Activated CD8-positive, alpha-beta memory T cell treated with anti-CD3 and anti-CD28 coated beads for 24 hours (primary cell): ENCODE data around the gene LRR1.

Source experiments
- DNase-seq: peaks from one replicate; pipeline ENCODE4 v3.0.0-alpha.2; 2020

Gene LRR1, protein sequence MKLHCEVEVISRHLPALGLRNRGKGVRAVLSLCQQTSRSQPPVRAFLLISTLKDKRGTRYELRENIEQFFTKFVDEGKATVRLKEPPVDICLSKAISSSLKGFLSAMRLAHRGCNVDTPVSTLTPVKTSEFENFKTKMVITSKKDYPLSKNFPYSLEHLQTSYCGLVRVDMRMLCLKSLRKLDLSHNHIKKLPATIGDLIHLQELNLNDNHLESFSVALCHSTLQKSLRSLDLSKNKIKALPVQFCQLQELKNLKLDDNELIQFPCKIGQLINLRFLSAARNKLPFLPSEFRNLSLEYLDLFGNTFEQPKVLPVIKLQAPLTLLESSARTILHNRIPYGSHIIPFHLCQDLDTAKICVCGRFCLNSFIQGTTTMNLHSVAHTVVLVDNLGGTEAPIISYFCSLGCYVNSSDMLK

DNA sequence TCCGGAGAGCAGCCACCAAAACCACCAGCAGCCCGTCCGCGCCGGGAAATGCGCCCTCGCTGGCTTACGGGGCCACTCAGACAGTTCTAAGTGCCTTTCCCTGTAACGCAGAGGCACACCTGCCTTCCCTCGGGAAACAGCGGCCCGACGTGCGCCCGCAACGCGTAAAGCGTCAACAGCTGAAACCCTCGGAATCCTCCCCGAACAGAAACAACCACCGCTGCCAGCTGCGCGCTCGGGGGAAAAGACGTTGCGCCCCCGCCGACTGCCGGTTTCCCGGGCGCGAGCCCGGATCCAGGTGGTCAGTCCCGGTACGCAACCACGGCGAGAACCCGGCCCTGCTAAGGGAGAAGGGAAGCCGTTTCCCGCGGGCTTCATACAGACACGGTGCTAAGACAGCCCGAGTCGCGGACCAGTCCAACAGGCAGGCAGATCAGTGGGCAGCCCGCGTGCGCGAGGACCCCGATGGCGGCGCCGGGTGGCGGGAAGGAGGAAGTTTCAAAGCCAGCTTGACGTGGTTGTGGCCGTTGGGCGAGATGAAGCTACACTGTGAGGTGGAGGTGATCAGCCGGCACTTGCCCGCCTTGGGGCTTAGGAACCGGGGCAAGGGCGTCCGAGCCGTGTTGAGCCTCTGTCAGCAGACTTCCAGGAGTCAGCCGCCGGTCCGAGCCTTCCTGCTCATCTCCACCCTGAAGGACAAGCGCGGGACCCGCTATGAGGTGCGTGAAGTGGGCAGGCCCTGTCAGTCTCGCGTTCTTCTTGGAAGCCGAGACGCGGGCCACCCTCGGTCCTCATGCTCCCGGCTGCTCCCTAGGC is at the start of gene LRR1:
Gene LRR1 (plus strand): TSS at position 456 of the 816 bp plus-strand sequence. CDS start 81 bp downstream, at position 537.
- DNase-seq, result peak; percentile 98

DNA sequence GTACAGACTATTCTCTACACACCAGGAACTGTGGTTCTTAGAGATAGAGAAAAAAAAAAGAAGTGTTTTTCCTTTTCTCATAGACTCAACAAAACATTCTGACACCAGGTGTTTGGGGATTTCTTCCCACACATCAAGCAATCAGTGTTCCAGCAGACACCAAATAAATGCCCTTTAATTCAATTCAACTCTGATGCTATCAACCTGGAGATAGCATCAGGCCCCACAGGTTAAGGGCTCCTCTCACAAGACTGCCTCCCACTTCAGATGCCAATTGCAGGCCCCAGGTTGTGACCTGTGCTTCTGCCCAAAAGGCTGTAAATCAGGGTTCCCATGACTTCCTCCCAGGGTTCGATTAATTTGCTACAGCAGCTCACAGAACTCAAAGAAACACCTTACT is 49.3 kb upstream of the LRR1 start:
- no peak for DNase-seq

DNA sequence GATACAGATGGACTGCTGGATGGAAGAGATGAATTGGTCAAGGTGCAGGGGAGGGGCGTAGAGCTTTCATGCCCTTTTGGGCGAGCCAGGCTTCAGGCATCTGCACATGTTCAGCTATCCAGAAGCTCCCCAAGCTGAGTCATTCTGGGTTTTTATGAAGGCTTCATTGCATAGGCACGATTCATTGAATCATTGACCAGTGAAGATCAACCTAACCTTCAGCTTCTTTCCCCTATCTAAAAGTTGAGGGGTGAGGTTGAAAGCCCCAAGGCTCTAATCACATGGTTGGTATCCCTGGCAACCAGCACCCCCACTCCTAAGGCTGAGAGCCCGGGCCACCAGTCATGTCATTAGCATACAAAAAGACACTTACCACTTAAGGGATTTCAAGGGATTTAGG is 48.9 kb upstream of the LRR1 start:
- DNase-seq, result no peak

DNA sequence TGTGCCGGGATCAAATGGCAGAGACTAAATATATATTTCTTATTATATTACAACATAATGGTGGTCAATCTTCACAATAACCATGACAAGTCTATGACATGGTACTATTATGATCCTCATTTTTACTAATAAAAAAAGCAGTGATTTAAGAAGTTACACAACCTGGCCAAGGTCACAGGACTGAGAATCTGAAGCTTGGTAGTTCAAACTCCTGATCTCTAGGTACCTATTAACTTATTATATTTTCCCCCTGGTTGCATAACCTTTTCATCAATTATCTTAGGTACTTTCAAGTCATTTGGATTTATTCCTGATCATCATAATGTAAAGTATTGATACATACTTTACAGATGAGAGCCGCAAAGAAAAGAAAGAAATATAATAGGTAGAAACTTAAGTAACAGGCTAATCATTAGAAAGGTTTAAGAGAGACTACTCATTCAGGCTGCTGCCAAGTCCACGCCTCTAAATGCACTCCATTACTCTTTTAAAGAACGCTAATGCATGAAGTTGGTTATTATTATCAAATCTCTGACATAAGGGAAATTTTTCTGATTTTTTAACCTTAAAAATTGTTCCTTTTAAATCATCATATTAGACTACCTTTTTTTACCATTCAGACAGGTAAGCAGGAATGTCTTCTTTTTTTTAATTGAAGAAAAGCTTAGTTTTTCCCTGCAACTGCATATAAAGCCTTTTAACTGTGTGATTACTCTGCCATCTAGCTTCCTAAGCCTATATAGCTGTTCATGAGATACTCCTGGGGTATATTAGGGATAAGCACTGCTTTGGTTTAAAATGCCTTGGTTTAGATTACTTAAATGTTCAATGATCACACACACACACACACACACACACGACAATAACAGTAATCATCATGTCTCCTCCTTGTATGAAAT is 48.2 kb upstream of the LRR1 start:
- no peak for DNase-seq

DNA sequence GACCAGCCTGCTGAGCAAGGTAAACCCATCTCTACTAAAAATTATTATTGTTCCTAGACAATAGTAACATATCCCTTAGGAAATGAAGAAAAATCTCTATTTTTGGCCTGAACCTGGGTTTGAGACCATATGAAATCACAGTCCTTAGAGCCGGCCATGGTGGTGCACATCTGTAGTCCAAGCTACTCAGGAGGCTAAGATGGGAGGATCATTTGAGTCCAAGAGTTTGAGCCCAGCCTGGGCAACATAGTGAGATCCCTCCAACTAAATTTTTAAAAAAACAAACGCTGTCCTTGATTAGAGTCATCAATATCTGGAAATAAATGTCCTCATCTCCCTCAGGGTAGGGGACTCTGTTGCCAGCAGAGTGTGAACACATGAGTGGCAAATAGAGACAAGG is 47.2 kb upstream of the LRR1 start:
- no peak for DNase-seq

DNA sequence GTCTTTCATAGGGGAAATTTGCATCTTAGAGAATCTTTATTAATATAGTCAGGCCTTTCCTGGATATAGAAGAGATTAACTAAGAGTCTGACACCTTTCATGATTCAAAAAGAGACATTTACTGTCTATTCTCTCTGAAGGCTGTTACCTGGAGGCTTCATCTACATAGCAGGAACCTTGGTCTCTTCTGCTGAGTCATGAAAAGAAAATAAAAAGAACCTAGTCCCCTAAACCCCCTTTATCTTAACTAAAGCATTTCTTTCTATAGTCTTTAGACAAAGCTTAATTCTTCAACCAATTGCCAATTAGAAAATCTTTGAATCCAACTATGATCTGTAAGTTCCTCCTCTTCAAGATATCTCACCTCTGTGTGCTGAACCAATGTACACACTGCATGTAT is 45.6 kb upstream of the LRR1 start:
- DNase-seq, result no peak

DNA sequence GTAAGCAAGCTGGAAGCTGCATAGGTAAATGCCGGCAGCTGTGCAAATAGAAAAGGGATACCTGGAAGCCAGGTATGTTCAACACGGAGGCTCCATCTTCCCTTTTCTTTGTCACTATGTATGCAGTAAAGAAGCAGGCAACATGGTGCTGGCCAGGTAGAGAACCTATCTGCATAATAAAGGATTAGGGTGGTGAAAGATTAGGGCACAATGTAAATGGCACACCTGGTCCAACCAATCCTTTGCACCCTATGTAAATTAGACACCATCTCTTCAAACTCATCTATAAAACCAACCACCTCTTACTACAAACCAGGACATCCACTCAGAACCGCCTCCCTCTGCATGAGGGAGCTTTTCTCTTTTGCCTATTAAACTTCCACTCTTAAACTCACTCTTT is 44.8 kb upstream of the LRR1 start:
- no peak for DNase-seq

DNA sequence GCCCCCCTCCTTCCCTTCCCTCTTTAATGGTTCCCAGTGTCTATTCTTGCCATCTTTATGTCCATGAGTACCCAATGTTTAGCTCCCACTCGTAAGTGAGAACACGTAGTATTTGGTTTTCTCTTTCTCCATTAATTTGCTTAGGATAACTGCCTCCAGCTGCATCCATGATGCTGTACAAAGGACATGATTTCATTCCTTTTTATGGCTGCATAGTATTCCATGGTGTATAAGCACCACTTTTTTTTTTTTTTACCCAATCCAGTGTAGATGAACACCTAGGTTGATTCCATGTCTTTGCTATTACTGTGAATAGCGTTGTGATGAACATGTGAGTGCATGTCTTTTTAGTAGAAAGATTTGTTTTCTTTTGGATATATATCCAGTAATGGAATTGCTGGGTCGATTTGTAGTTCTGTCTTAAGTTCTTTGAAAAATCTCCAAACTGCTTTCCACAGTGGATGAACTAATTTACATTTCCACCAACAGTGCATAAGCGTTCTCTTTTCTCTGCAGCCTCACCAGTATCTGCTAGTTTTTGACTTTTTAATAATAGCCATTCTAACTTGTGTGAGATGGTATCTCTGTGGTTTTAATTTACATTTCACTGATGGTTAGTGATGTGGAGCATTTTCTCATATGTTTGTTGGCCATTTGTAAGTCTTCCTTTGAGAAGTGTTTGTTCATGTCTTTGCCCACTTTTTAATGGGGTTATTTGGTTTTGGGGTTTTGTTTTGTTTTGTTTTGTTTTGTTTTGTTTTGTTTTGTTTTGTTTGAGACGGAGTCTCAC is 38.6 kb upstream of the LRR1 start:
- DNase-seq, result no peak

DNA sequence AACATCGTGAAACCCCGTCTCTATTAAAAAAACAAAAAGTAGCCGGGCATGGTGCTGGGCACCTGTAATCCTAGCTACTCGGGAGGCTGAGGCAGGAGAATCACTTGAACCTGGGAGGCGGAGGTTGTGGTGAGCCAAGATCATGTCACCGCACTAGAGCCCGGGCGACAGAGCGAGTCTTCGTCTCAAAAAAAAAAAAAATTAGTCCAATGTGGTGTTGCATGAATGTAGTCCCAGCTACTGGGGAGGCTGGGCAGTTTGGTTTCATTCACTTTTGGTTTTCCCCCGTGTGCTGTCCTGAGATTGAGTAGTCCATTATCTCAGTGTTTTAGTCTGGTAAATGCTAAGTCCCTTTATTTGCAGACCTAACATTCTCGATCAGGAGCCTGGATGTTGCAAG is 32.0 kb upstream of the LRR1 start:
- no peak for DNase-seq

DNA sequence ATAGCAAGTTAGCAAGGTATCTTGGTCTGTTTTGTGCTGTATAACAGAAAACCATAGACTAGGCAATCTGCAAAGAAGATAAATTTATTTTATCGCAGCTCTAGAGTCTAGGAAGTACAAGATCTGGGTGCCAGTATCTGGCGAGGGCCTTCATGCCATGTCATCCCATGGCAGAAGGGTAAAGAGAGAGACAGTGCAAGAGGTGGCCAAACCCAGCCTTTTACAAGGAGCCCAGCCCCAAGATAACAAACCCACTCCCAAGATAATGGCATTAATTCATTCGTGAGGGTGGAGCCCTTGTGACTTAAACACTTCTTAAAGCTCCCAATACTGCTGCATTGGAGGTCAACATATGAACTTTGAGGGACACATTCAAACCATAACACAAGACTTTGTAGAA is 29.5 kb upstream of the LRR1 start:
- DNase-seq, result no peak

DNA sequence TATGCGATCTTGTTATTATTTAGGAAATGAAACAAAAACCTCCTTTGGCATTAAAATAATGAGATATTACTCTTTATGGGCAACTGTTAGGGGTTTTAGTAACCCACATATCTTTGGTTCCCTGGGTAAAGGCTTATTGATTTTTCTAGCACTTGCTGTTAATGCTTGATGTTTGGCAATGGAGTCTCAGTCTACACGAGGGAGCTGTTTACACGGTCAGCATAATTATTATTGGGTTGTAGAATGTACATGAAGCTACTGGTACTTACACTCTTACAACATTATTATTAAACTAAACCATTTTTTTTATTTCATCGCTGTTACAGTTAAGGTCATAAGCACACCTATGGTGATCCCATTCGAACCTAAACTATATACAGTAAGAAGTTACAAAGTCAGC is 24.7 kb upstream of the LRR1 start:
- no peak for DNase-seq

DNA sequence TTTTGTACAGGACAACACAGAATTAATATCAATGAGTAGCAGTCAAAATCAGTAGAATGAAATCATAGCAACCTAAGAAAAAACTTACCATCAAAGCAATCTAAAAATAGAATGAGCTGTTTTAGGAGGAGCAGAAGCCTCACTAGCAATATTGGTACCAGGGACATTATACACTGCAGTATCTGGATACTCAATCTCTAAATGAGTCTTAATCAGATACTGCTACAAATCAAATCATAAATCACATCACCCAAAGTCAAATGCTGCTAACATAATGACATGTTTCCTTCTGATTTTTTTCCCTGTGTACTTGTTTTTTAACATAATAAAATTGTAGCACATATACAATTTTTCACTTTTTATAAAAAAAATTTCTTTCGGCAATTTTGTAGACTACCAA is 20.6 kb upstream of the LRR1 start:
- no peak for DNase-seq

DNA sequence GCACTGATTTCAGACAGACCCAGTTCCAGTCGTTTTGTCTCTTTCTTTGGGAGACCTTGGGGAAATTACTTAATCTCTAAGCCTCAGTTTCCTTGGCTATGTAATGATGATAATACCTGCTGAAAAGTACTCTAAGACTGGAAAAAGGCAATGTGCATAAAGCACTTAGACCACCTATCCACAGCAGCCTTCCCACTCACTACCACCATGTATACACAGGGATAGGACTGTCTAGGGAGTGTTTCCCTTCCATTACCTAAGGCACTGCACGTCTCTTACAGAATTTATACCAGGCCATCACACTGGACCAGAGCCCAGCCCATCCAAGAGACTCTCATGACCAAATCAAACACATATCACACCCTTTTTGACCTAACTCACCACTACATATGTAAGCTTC is 18.9 kb upstream of the LRR1 start:
- no peak for DNase-seq

DNA sequence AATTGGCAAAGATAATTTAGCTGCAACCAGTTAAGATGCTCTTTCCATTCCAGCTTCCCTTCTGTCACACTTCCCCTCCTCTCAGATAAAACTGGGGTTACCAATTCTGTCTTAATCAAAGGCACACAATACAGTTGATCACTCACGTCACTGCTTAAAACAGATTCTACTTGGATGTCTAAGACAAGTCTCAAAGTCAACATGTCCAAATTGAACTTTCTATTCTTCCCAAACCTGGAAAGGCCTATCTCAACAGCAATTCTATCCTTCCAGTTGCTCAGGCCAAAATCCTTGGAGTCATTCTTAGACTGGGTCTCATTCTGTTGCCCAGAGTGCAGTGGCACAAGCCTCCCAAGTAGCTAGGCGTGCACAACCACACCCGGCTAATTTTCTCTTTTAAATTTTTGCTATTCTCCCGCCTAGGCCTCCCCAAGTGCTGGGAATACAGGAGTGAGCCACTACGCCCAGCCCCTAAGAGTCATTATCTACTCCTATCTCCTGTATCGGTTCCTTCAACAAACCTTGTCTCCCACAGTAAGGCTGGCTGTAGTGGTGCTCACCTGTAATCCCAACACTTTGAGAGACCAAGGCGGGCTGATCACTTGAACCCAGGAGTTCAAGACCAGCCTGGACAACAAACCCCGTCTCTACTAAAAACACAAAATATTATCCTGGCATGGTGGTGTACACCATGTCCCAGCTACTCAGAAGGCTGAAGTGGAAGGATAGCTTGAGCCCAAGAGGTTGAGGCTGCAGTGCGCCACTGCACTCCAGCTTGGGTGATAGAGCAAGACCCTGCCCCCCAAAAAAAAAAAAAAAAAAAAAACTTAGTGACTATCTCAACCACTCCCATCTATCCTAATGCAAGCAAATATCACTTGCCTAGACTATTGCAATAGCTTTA is 17.3 kb upstream of the LRR1 start:
- peak; percentile 68 for DNase-seq

DNA sequence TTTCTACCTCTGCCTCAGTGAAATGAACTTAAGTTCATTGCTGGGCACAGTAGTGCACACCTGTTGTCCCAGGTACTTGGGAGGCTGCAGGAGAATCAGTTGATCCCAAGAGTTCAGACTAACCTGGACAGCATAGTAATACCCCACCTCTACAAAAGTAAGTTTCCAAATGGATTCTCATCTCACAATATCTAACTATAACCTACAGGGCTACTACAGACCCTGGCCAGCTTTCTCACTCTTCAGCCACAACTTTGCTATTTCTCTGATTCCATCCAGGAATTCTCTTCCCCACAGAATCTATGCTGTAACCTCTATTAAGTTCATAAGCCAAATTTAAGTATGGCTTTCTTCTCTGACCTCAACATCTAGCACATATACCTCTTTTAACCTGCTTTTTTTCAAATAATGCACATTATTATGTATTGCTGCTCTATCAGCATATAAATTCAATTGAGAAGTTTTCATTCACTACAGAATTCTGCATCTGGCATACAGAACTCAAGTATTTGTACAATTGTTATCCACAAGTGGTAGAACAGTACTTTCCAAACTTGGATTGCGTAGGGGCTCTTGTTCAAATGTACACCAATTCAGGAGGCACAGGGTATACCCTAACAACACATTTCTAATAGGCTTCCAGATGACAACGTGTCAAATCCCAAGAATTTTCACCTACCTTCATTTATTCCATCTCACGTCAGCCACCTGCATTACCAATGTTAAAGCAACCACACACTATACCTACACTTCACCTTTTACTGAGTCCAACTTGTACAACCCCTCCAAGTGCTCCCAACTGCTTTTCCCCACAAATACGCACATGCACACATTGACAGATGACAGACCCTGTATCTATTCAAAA is 16.4 kb upstream of the LRR1 start:
- peak; percentile 62 for DNase-seq

DNA sequence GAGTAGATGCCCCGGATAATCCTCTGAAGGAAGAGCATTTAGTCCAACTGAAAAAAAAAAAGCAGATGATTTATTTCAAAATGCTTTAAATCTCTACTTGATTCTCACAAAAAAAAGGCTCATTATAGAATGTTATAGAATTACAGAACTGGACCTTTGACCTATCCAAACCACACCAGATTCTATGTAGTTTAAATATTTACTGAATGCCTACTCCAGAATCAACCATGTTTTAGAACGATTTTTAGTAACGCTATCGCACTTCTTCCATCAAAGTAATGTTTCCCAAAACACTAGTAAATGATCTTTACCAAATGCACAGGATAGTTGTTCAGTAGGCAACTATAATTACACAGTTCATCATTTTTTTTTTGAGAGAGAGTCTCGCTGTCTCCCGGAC is 15.1 kb upstream of the LRR1 start:
- no peak for DNase-seq

DNA sequence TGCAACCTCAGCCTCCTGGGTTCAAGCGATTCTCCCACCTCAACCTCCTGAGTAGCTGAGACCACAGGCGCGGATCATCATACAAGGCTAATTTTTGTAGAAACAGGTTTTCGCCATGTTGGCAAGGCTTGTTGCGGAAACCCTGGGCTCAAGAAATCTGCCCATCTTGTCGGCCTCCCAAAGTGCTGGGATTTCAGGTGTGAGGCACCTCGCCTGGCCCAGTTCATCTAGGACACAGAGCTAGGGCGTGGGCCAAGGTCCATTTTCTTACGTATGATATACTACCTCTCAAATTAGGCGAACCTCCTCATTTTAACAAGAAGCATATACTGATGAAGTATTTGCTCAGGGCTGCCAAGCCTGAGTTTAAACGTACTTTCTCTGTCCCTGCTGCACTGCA is 14.7 kb upstream of the LRR1 start:
- DNase-seq, result peak; percentile 59

DNA sequence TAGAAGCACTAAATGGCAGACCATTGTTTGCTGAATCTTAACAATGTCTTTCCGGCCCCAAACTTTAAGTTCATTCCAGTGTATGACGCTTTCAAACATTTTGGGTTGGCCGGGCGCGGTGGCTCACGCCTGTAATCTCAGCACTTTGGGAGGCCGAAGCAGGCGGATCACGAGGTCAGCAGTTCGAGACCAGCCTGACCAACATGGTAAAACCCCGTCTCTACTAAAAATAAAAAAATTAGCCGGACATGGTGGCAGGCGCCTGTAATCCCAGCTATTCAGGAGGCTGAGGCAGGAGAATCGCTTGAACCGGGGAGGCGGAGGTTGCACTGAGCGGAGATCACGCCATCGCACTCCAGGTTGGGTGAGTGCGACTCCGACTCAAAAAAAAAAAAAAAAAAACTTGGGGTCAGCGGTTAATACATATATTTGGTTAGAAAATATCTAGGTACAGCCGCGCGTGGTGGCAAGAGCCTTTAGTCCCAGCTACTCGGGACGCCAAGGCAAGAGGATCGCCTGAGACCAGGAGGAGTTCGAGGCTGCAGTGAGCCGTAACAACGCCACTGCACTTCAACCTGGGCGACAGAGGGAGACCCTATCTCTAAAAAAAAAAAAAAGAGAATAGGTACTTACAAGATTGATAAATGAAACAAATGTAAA is 13.6 kb upstream of the LRR1 start:
- peak; percentile 76 for DNase-seq

DNA sequence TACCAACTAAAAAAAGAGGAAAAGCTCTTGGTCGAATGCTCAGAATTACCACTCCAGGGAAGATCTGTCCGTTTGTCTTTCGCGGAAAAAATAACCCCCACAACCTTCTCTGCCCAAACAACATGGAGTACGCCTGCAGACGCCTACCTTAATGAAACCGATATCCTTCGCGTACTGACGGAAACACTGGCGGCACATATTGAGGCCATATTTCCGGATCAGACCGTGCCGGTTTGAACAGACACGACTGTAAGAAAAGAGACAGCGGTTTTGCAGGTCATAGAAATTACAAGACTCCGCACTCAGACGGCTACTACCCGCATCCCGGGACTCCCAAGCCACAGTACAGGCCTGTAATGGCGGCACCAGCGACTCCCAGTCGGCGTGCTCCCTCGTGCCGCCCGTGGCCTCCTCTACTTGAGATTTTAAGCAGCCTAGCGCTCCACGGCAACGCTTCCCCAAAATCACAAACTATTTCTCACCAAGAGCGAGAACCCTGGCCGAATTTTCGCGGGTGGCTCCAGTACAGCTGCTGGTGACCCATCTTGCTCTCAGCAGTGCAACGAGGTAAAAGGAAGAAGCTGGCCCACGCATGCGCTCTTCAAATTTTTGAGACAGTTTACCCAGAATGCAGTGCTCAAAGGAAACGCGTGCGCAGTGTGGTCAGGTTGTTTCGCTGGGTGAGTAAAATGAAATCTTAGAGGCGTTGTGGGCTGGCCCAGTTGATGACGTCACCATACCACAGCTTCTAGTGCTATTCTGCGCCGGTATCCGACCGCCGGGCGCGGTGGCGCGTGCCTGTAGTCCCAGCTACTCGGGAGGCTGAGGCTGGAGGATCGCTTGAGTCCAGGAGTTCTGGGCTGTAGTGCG is 12.7 kb upstream of the LRR1 start, which contains the start of gene RPS29:
Gene RPS29 (minus strand): TSS at position 578 of the 870 bp plus-strand sequence. CDS start 34 bp downstream, at position 544.
- DNase-seq, result peak; percentile 100
